ENCODE results near the gene NTRK3.

The NTRK3 gene

DNA sequence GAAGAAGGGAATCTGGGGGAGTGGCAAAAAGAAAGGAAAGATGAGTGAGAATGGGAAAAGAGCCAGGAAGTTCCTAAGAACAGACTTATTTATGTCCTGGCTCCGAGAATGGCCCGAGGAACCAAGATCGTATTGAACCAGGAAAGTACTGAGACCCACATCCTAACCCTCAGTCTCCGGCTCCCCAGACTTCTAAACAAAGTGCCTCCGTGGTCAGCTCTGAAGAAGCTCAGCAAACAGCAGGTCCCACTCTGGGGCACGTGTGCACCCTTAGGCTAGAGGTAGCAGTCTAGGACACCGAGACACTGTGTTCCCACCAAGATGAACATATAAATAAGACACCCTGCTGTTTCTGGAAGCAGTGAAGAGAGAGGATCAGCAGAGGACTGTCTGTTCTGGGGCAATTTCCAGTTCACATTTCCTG, 307.4 kb downstream of the NTRK3 start:
- H3K27ac ChIP-seq (ENCODE audit: low read length), result no peak overlapping the region
- no peaks in the 10 kb centered on the region for H3K36me3 ChIP-seq (ENCODE audit: control insufficient read depth in 1 of 2, insufficient read depth in 2 of 2, low read length in 2 of 2)
- no peak overlapping the region for H3K4me3 ChIP-seq (ENCODE audit: low read depth in 1 of 2, low read length in 2 of 2)

GRCh38 chr15:87947560-87947959, 309.0 kb downstream of the NTRK3 start:
- H3K4me1 ChIP-seq (ENCODE audit: control insufficient read depth in 1 of 2, insufficient read depth in 2 of 2, low read length in 2 of 2), result peaks cover 0 to 3% of the 10 kb centered on the region in 2 donors

More for the DNA sequence above, 307.4 kb downstream of the NTRK3 start:
- H3K4me1 ChIP-seq (ENCODE audit: control insufficient read depth in 1 of 2, insufficient read depth in 2 of 2, low read length in 2 of 2), result peaks cover 0 to 3% of the 10 kb centered on the region in 2 donors
- no peaks in the 10 kb centered on the region for H3K9me3 ChIP-seq (ENCODE audit: control insufficient read depth in 1 of 2, low read length in 2 of 2)
- H3K27me3 ChIP-seq (ENCODE audit: low read depth, low read length), result no peaks in the 10 kb centered on the region

DNA sequence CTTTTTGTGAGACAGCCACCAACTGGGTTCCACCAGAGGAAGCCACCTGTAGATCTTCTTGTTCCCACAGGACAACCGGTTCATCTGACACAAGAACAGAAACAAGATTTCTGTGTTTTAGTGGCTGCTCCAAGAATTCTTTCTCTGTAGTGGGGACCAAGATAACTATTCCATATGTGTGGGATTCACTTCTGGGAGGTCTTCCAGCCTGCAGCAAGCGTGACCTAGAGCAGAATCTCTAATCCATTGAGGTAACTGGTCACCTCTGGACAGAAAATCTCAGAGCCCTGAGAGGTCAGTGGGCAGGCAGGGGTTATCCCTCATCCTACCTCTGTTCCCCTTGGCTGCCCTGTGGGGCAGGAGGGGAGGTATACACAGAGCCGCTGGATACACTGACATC, 311.3 kb downstream of the NTRK3 start:
- Histone ChIP-seq H3K4me3 (ENCODE audit: low read depth in 1 of 2, low read length in 2 of 2) (no peak overlapping the region), H3K4me1 (ENCODE audit: control insufficient read depth in 1 of 2, insufficient read depth in 2 of 2, low read length in 2 of 2) (peaks cover 0 to 3% of the 10 kb centered on the region in 2 donors), H3K27ac (ENCODE audit: low read length) (no peak overlapping the region)

More at GRCh38 chr15:87947560-87947959, 309.0 kb downstream of the NTRK3 start:
- no peaks in the 10 kb centered on the region for H3K9me3 ChIP-seq (ENCODE audit: control insufficient read depth in 1 of 2, low read length in 2 of 2)
- no peaks in the 10 kb centered on the region for H3K27me3 ChIP-seq (ENCODE audit: low read depth, low read length)
- H3K4me3 ChIP-seq (ENCODE audit: low read depth in 1 of 2, low read length in 2 of 2), result no peak overlapping the region
- H3K27ac ChIP-seq (ENCODE audit: low read length), result no peak overlapping the region
- no peaks in the 10 kb centered on the region for H3K36me3 ChIP-seq (ENCODE audit: control insufficient read depth in 1 of 2, insufficient read depth in 2 of 2, low read length in 2 of 2)

GRCh38 chr15:87944691-87945090, 311.8 kb downstream of the NTRK3 start:
- Histone ChIP-seq H3K36me3 (ENCODE audit: control insufficient read depth in 1 of 2, insufficient read depth in 2 of 2, low read length in 2 of 2) (no peaks in the 10 kb centered on the region), H3K9me3 (ENCODE audit: control insufficient read depth in 1 of 2, low read length in 2 of 2) (no peaks in the 10 kb centered on the region), H3K4me3 (ENCODE audit: low read depth in 1 of 2, low read length in 2 of 2) (no peak overlapping the region), H3K4me1 (ENCODE audit: control insufficient read depth in 1 of 2, insufficient read depth in 2 of 2, low read length in 2 of 2) (peaks cover 0 to 3% of the 10 kb centered on the region in 2 donors), H3K27ac (ENCODE audit: low read length) (no peak overlapping the region), H3K27me3 (ENCODE audit: low read depth, low read length) (no peaks in the 10 kb centered on the region)

More for the DNA sequence above, 311.3 kb downstream of the NTRK3 start:
- Histone ChIP-seq H3K9me3 (ENCODE audit: control insufficient read depth in 1 of 2, low read length in 2 of 2) (no peaks in the 10 kb centered on the region), H3K27me3 (ENCODE audit: low read depth, low read length) (no peaks in the 10 kb centered on the region), H3K36me3 (ENCODE audit: control insufficient read depth in 1 of 2, insufficient read depth in 2 of 2, low read length in 2 of 2) (no peaks in the 10 kb centered on the region)

GRCh38 chr15:87944050-87944449, 312.5 kb downstream of the NTRK3 start:
- Histone ChIP-seq H3K4me3 (ENCODE audit: low read depth in 1 of 2, low read length in 2 of 2) (no peak overlapping the region), H3K27ac (ENCODE audit: low read length) (no peak overlapping the region), H3K36me3 (ENCODE audit: control insufficient read depth in 1 of 2, insufficient read depth in 2 of 2, low read length in 2 of 2) (no peaks in the 10 kb centered on the region), H3K4me1 (ENCODE audit: control insufficient read depth in 1 of 2, insufficient read depth in 2 of 2, low read length in 2 of 2) (peaks cover 0 to 3% of the 10 kb centered on the region in 2 donors), H3K9me3 (ENCODE audit: control insufficient read depth in 1 of 2, low read length in 2 of 2) (no peaks in the 10 kb centered on the region), H3K27me3 (ENCODE audit: low read depth, low read length) (no peaks in the 10 kb centered on the region)

DNA sequence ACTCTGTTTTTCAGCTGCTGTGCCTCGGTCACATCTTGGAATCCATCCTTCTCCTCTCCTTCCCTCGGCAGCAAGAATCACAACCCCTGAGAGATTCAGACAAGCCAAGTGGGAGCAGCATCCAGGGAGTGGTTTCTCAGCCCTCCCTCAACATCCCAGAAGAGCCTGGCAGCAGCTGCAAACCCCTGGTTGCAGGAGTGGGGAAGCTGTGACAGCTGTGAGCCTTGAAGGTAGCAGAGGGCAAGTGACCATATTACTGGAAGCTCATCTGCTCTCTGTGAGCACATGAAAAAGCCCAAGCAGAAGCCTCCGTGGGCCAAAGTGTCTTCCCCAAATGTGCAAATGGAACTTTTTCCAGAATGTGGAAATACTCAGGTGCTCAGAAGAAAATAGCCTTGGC, 312.9 kb downstream of the NTRK3 start:
- Histone ChIP-seq H3K27ac (ENCODE audit: low read length) (no peak overlapping the region), H3K36me3 (ENCODE audit: control insufficient read depth in 1 of 2, insufficient read depth in 2 of 2, low read length in 2 of 2) (no peaks in the 10 kb centered on the region), H3K9me3 (ENCODE audit: control insufficient read depth in 1 of 2, low read length in 2 of 2) (no peaks in the 10 kb centered on the region), H3K27me3 (ENCODE audit: low read depth, low read length) (no peaks in the 10 kb centered on the region), H3K4me1 (ENCODE audit: control insufficient read depth in 1 of 2, insufficient read depth in 2 of 2, low read length in 2 of 2) (no peaks in the 10 kb centered on the region), H3K4me3 (ENCODE audit: low read depth in 1 of 2, low read length in 2 of 2) (no peak overlapping the region)

- Histone ChIP-seq H3K4me1 (ENCODE audit: control insufficient read depth in 1 of 2, insufficient read depth in 2 of 2, low read length in 2 of 2) (no peaks in the 10 kb centered on the region), H3K36me3 (ENCODE audit: control insufficient read depth in 1 of 2, insufficient read depth in 2 of 2, low read length in 2 of 2) (no peaks in the 10 kb centered on the region), H3K9me3 (ENCODE audit: control insufficient read depth in 1 of 2, low read length in 2 of 2) (no peaks in the 10 kb centered on the region), H3K27ac (ENCODE audit: low read length) (no peak overlapping the region), H3K27me3 (ENCODE audit: low read depth, low read length) (no peaks in the 10 kb centered on the region), H3K4me3 (ENCODE audit: low read depth in 1 of 2, low read length in 2 of 2) (no peak overlapping the region)
Measured at GRCh38 chr15:87942316-87942715, 314.2 kb downstream of the NTRK3 start.

- no peaks in the 10 kb centered on the region for H3K9me3 ChIP-seq (ENCODE audit: control insufficient read depth in 1 of 2, low read length in 2 of 2)
- no peaks in the 10 kb centered on the region for H3K27me3 ChIP-seq (ENCODE audit: low read depth, low read length)
- no peaks in the 10 kb centered on the region for H3K36me3 ChIP-seq (ENCODE audit: control insufficient read depth in 1 of 2, insufficient read depth in 2 of 2, low read length in 2 of 2)
- no peak overlapping the region for H3K27ac ChIP-seq (ENCODE audit: low read length)
- H3K4me1 ChIP-seq (ENCODE audit: control insufficient read depth in 1 of 2, insufficient read depth in 2 of 2, low read length in 2 of 2), result no peaks in the 10 kb centered on the region
- no peak overlapping the region for H3K4me3 ChIP-seq (ENCODE audit: low read depth in 1 of 2, low read length in 2 of 2)
Measured at GRCh38 chr15:87941606-87942005, 314.9 kb downstream of the NTRK3 start.

GRCh38 chr15:87940768-87941167, 315.8 kb downstream of the NTRK3 start:
- no peaks in the 10 kb centered on the region for H3K4me1 ChIP-seq (ENCODE audit: control insufficient read depth in 1 of 2, insufficient read depth in 2 of 2, low read length in 2 of 2)
- no peak overlapping the region for H3K27ac ChIP-seq (ENCODE audit: low read length)
- no peaks in the 10 kb centered on the region for H3K9me3 ChIP-seq (ENCODE audit: control insufficient read depth in 1 of 2, low read length in 2 of 2)
- H3K36me3 ChIP-seq (ENCODE audit: control insufficient read depth in 1 of 2, insufficient read depth in 2 of 2, low read length in 2 of 2), result no peaks in the 10 kb centered on the region
- no peaks in the 10 kb centered on the region for H3K27me3 ChIP-seq (ENCODE audit: low read depth, low read length)
- H3K4me3 ChIP-seq (ENCODE audit: low read depth in 1 of 2, low read length in 2 of 2), result no peak overlapping the region

GRCh38 chr15:87939848-87940457, 316.6 kb downstream of the NTRK3 start:
- no peaks in the 10 kb centered on the region for H3K36me3 ChIP-seq (ENCODE audit: control insufficient read depth in 1 of 2, insufficient read depth in 2 of 2, low read length in 2 of 2)
- no peaks in the 10 kb centered on the region for H3K9me3 ChIP-seq (ENCODE audit: control insufficient read depth in 1 of 2, low read length in 2 of 2)
- no peak overlapping the region for H3K4me3 ChIP-seq (ENCODE audit: low read depth in 1 of 2, low read length in 2 of 2)
- H3K4me1 ChIP-seq (ENCODE audit: control insufficient read depth in 1 of 2, insufficient read depth in 2 of 2, low read length in 2 of 2), result no peaks in the 10 kb centered on the region
- no peaks in the 10 kb centered on the region for H3K27me3 ChIP-seq (ENCODE audit: low read depth, low read length)
- H3K27ac ChIP-seq (ENCODE audit: low read length), result no peak overlapping the region

GRCh38 chr15:87938031-87938430, 318.5 kb downstream of the NTRK3 start:
- Histone ChIP-seq H3K27me3 (ENCODE audit: low read depth, low read length) (no peaks in the 10 kb centered on the region), H3K4me3 (ENCODE audit: low read depth in 1 of 2, low read length in 2 of 2) (no peak overlapping the region), H3K9me3 (ENCODE audit: control insufficient read depth in 1 of 2, low read length in 2 of 2) (no peaks in the 10 kb centered on the region), H3K36me3 (ENCODE audit: control insufficient read depth in 1 of 2, insufficient read depth in 2 of 2, low read length in 2 of 2) (no peaks in the 10 kb centered on the region), H3K27ac (ENCODE audit: low read length) (no peak overlapping the region), H3K4me1 (ENCODE audit: control insufficient read depth in 1 of 2, insufficient read depth in 2 of 2, low read length in 2 of 2) (no peaks in the 10 kb centered on the region)

- no peaks in the 10 kb centered on the region for H3K27me3 ChIP-seq (ENCODE audit: low read depth, low read length)
- H3K36me3 ChIP-seq (ENCODE audit: control insufficient read depth in 1 of 2, insufficient read depth in 2 of 2, low read length in 2 of 2), result no peaks in the 10 kb centered on the region
- no peaks in the 10 kb centered on the region for H3K9me3 ChIP-seq (ENCODE audit: control insufficient read depth in 1 of 2, low read length in 2 of 2)
- H3K27ac ChIP-seq (ENCODE audit: low read length), result no peak overlapping the region
- H3K4me3 ChIP-seq (ENCODE audit: low read depth in 1 of 2, low read length in 2 of 2), result no peak overlapping the region
- no peaks in the 10 kb centered on the region for H3K4me1 ChIP-seq (ENCODE audit: control insufficient read depth in 1 of 2, insufficient read depth in 2 of 2, low read length in 2 of 2)
Measured at GRCh38 chr15:87935583-87935982, 321.0 kb downstream of the NTRK3 start.
